COLO829 (cell line): Measurements from ENCODE around the gene GNB1.

Experiments used
- DNase-seq: peaks from one replicate; pipeline ENCODE4 v3.0.0; 2012; ENCODE audit warnings: low spot score

The GNB1 gene

DNA sequence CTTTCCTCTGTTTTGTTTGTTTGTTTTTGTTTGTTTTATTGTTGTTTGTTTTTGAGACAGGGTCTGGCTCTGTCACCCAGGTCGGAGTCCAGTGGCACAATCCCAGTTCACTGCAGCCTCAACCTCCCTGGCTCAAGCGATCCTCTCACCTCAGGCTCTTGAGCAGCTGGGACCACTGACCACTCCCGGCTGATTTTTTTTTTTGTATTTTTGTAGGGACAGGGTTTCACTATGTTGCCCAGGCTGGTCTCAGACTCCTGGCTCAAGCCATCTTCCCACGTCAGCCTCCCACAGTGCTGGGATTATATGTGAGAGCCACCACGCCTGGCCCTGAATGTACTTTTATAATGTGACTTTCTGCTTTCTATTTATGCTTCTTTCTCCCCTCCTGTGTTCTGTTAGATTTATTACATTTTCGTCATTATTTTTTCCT is 19.2 kb upstream of the GNB1 start:
- no peak for DNase-seq

DNA sequence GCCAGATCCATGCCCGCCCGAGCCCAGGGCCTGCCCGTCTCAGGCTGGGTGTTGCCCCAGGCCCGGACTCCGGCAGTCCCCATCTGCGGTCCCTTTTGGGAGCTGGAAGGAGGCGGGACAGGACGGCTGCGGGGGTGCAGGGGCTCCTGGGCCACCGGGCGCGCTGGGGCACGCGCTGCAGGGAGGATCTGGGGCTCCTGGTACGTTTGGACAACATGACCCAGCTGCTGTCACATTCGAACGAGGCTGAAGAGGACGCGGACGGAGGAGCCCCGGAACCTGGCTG is 17.6 kb upstream of the GNB1 start:
- DNase-seq, result no peak

DNA sequence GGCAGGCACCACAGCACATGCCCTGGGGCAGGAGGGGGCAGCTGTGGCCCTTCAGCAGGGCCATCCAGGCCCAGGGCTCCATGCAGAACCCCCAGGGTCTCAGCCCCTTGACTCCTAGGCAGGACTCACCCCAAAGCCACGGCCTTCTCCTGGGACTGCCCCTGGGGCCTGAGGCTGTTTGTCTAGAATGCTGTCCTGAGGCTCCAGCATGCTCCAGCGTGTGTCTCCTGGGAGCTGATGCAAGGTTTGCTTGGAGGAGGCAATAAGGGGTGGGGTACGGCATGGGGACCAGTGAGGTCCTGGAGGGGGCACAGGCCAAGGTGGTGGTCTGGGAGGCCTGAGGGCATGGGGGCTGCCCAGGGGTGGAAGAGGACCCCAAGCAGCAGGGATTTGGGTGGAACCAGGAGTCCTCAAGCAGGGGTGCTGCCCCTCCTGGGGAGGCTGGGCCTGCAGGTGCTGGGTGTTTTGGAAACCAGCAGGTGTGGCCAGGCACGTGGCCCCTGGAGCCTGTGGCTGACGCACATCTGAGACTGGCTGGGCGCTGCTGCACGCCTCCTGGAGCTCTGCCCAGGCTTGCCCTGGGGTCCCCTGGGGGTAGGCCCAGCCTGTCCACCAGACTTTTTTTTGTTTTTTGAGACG is 16.3 kb upstream of the GNB1 start:
- DNase-seq, result no peak

DNA sequence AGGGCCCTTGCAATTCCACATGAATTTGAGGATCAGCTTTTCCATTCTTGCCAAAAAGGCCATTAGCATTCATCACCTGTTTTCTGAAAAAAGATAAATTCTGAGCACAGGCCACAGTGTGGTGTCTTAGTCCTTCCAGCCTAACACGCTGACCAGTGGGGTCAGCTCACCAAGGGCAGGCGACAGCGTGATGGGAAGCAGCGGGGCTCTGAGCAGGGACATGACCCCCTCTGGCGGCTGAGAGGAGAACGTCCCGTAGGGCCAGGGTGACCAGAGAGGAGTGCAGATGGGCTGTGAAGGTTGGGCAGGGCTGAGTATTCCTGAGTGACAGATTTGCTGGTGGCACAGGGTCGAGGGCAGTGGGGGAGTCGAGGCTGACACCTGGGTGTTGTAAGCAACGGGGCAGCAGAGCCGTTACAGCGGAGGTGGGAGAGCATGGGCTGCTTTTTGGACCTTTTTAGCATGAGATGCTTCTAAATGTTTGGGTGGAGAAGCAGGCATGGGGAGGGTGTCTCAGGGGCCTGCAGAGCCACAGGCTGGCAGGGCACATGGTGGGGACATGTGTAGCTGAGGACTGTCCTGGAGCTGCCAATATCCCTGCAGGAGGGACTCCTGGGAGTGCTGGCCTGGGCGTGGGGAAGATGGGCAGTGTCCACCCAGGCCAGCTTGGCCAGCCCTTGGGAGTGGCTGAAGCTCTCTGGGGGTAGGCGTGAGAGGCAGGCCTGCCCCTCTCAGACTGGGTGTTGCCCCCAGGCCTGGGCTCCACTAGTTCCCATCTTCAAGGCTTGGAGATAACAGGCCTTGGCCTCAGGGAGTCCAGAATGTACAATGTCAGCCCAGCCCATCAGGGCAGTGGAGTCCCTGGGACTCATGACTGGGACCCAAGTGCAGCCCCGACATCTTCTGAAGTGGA is 15.6 kb upstream of the GNB1 start:
- peak; percentile 77 for DNase-seq

DNA sequence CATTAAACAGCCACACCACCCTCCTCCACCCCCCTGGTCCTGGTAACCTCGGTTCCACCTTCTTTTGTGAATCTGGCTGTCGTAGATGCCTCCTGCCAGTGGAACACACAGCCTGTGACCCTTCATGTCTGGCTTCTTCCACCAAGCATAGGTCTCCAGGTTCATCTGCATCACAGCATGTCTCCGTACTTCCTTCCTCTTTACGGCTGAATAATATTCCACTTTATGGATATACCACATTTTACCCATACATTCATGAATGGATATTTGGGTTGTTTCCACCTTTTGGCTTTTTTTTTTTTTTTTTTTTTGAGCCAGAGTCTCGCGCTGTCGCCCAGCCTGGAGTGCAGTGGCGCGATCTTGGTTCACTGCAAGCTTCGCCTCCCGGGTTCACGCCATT is 12.3 kb upstream of the GNB1 start:
- DNase-seq, result no peak

DNA sequence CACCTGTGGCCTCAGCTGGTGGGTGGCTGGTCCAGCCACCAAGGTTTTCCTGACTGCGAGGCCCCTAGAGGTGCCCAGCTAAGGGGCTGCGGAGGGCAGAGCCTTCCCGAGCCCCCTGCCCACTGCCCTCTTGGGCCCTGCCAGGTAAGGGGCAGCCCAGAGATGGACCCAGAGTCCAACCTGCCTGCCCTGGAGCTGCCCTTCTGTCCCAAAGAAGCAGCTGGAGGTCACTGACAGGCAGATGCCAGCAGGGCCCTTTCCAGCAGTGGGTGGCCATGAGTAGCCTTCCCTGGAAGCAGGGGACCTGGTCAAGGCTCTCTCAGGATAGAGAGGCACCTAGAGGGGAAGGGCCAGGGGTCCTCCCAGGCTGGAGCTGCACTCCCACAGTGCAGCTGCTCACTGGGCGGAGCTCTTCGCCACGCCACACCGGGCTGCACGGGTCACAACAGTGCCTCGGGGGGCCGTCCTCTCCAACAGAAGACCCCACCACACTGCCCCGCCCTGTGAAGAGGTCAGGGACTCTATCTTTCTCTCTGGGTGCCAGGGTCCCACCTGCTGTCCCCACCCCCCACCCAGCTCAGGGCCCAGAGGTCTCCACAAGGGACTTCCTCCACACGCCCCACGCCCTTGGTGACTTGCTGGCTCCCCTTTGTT is 10.9 kb upstream of the GNB1 start:
- no peak for DNase-seq

DNA sequence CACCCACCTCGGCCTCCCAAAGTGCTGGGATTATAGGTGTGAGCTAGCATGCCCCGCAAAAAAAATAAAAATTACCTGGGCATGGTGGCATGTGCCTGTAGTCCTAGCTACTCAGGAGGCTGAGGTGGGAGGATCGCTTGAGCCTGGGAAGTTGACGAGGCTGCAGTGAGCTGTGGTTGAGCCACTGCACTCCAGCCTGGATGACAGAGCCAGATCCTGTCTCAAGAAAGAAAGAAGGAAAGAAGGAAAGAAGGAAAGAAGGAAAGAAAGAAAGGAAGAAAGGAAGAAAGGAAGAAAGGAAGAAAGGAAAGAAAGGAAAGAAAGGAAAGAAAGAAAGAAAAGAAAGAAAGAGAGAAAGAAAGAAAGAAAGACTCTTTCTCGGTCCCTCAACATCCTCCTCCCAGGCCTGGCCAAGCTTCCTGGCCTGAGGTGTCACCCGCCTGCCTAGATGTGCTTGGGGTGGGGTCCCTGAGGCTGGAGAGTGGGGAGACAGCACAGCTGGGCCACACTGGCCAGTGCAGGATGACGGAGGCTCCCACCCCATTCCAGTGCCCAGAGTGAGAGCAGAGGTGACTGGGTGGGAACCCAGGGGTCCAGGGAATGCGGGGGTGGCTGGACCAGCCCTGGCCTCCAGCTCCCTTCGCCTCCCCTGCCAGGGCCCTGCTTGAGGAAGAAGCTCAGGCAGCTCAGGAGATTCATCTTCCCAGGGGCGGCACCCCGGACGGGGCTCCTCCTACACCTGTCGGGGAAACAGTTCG is 10.2 kb upstream of the GNB1 start:
- no peak for DNase-seq

DNA sequence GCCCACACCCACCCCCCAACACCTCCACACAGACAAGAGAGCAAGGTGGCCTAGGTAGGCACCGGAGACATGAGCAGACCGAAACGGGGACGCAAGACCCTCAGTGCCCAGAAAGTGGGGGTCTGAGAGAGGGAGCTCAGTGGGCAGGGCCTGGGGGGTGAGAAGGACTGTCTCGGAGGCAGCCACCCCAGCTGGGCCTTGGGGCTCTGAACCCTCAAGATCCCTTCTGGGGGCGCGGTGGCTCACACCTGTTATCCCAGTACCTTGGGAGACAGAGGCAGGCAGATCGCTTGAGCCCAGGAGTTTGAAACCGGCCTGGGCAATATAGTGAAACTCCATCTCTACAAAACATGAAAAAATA is 9.1 kb upstream of the GNB1 start:
- no peak for DNase-seq

DNA sequence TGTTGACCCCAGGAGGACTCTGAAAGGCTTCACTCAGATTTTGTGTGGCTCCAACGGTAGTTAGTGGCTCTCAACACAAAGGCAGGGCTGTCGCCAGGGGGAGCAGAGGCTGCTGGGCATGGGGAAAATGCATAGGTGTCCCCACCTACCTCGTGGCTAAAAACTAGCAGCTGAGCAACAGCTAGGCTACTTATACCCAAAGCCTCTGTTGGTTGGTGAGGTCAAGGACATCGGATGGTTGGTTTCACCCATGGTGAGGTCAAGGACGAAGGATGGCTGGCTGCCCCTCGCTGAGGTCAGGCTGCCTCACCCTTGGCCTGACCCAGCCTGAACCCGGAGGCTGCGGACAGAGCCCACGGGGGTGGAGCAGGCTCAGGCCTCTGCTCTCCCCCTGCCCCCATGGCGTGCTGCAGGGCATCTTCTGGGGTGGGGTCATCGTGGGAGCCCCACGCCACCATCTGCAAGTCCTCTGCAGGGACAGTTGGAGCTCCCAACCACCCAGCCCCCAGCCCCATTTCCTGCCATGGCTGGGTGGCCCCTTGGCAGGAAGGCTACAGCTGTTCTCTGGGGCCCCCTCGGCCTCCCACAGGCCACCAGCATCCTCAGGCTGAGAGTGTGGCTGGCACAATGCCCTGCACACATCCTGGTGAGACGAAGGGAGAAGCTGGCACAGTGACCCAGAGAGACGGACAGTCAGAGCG is 8.5 kb upstream of the GNB1 start:
- no peak for DNase-seq

DNA sequence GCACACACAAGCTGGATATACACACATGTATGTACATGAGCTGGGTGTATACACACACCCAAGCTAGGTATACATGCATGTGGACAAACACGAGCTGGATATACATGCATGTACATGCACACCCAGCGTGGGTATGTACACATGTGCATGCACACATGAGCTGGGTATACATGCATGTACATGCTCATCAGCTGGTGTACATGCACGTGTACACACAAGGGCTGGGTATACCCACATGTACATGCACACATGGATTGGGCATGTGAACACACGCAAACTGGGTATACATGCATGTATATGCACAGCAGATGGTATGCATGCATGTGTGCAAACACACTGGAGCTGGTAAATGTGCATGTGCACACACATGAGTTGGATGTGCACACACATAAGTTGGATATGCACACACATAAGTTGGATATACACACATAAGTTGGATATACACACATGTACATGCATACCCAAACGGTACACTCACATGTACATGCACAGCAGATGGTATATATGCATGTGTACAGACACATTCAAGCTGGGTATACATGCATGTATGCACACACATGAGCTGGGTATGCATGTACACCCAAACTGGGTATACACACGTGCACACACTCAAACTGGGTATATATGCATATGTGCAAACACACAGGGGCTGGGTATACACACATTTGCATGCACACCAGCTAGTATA is 7.5 kb upstream of the GNB1 start:
- DNase-seq, result no peak

DNA sequence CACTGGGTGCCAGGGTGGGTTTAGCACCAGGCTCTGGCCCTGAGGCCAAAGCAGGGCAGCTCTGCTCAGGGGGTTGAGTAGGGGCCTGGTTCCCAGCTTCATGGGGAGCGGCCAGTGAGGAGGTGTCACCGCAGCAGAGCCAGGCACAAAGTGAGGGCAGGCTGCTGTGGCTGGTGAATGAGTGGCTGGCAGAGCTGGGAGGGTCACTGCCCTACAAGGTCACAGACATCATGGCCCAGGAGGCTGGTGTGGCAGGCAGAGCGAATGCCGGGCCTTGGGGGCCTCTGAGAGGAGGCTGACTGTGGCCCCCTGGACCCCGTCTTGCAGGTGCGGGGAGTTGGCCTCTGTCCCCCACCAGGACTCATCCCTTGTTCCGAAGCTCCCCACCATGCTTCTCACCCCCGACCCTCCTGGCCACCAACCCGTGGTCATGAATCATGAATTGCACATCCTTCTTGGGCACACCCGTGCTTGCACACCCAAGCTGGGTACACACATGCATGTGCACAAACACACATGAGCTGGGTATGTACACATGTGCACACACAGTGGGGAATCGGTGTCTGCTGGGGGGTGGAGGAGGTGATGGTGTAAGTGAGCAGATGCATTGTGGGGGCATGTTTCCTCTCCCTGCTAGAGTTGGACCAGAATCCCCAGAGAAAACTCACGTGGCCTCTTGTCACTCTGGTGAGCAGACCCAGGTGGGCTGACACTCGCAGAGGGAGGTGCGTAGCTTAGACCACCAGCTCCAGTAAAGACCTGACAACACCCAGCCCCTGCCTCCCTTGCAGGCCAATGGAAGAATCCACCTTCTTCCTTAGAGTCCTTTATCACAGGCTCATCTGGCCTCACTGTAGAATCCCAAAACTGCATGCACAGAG is 4.8 kb upstream of the GNB1 start:
- DNase-seq, result no peak

DNA sequence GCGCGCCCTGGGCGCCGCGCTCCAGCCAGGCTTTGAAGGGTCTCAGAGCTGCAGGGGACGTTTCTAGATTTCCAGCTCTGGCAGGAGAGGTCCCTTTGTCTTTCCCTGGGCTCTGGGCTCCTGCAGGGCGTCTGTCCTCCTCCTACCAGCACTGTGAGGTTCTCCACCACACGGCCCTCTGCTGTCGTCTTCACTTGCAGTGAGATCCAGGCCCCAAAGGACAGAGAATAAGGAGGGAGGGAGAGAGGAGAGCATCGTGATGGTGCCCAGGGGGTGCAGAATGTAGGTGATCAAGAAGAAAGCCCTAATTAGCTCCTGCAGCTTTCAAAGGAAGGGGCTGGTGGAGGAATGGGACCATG is 4.2 kb upstream of the GNB1 start:
- no peak for DNase-seq

DNA sequence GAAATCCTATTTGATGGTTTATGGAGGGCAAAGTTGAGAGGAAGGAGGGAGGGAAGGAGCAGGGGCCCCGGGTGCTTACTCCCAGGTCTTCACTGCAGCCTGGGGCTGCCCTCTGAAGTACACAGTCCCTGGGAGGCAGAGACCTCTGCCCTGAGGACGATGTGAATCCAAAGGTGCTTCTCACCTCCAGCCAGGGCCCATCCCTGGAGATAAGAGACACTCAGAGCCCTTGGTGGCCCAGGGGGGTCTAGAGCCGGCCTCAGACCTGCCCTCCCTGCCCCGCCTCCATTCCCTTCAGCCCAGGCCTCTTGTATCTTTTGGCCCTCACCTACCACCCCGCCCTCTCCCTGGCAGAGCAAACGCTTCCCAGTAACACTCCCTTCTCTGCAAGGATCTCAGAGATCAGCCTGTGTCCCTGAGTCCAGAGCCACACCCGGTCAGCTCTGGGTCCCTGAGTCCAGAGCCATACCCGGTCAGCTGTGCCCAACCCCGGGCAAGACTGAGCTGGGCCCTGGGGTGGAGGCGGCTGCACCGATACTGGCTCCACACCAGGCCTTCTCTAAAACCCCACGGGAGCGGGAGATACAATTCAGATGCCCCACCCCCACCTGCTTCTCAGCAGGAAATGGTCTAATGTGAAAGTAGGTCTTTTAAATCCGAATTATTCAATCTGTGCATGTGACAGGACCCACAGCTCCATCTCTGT is 3.6 kb upstream of the GNB1 start:
- no peak for DNase-seq

DNA sequence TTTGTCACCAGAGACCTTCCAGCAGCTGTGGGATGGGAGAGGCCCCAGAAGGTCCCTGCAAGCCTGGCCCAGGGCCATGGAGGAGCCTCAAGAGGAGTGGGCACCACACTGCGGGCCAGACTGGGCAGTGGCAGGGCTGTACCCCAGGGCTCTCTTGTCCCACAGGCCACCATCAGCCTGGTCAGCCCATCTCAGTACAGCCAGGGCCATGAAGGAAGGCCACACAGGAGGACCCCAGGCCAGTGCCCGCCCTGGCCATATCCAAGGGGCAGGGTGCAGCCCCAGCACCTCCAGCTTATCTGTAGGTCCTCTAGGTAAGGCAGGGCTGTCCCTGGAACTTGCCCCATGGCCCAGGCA is 3.1 kb upstream of the GNB1 start:
- no peak for DNase-seq

DNA sequence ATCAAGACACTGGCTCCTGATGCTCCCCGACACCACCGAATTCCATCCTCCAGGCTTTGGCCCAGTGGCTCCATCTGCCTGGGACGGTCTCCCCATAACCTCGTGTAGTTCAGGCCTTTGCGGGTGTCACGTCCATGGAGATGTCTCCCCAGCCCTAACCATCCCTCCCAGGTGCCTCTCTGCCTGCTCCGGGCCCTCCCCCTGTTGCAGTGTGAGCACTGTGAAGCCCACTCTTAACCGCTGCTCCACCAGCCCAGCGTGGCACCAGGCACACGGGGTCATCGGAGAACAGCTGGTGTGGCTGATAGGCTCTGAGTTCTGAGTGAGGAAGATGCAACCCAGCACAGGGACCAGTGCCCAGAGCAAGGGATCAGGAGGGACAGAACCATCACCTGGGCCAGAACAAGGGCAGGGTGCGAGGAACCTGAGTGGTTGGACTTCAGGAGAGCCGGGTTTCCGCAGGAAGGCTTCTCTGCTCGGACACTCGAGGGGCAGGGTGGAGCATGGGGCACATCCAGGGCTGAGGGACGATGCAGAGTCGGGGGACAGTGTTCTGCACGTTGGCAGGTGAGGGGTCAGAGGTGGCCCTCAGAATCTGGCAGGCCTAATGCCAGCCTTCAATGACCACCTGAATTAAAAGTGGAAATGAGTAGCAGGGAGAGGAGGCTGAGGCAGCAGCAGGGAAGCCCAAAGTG is 2.6 kb upstream of the GNB1 start:
- DNase-seq, result no peak

DNA sequence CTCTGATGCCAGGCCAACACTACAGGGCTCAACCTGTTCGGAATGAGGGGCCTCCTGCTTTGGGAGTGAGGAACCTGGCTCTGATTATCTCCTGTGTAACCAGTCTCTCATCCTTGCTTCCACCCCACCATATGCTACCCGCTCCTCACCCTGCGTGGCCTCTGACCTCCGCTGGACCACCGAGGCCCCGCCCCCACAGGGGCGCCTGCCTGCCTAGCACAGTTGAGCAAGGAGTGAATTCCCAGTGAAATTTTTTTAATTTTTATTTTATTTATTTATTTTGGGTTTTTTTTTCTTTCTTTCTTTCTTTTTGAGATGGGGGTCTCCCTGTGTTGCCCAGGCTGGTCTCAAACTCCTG is 1.9 kb upstream of the GNB1 start:
- no peak for DNase-seq

DNA sequence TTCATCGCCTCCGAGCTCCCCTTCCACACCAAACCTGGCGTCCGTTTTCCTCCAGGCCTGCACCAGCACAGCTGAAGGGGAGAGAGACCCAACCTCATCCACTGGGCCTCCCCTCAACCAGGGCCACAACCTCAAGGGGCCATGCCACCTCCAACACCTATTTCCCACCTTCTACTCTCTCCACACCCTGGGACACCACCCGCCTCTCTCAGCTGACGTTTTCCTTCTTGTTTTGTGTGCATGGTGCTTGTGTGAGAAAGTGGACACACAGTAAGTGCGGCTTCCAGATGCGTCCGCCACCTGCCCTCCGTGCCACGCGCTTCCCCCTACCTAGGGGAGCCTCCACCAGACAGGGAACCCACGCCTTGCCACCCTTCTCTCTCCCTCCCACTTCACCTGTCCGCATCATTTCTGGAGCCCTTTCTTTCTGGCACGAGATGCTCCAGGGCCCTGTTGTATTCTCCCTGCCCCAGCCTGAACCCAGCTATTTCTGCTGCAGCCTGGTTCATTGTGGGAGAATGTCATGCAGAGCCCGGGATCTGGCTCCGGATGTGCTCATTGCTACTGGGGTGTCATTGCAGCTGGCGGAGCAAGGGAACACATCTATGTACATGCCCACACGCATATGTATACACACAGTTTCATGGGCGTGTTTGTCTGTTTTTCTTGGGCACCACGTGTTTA is 1.3 kb upstream of the GNB1 start:
- DNase-seq, result no peak

DNA sequence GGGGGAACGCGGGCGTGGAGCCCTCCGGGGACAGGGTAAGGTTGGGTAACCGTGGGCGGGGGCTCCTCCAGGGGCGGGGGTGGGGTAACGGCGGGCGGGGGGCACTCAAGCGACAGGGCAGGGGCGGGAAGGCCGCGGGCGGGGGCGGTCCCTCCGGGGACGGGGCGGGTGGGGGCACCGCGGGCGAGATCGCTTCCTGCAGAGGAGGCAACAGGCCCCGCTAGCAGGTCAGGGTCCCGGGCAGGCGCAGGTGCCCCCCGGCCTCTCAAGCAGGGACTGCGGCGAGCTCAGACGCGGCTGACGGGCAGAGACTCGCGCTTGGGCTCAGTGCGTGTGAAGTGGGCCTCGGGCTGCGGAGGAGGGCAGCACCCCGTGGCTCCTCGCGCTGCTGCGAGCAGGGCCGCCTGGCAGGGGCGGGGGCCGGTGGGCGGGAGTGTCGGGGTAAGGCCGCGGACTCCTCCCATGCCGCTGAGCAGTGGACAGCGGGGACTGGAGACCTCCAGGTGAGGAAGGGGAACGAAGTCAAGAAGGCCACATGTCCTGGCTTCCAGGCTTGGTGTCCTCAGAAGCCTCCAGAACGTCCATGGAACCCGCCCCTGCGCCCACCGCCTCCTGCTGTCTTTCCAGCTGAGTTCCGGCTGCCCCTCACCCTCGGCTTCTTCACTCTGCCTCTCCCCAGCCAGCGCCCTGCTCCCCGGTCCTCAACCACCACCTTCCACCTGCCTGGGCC is 627 bp upstream of the GNB1 start:
- peak; percentile 48 for DNase-seq
